ENCODE data around the gene SLC15A4.
"Not testable (repeated sequence)": the region's sequence is repeated elsewhere in the genome, so short reads cannot be mapped to it uniquely, and the experiment has no call there.

DNA sequence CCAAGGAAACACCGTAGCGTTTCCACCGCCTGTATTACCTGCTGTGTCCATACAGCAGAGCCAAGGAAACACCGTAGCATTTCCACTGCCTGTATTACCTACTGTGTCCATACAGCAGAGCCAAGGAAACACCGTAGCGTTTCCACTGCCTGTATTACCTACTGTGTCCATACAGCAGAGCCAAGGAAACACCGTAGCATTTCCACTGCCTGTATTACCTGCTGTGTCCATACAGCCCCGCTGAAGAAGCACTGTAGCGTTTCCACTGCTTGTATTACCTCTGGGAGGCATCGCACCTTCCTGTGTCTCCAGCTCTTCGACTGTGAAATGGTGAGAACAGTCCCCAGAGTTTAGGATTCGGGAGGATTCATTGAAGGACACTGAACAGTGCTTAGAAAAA is 16.1 kb upstream of the SLC15A4 start:
- TF ChIP-seq, protein P1, sequence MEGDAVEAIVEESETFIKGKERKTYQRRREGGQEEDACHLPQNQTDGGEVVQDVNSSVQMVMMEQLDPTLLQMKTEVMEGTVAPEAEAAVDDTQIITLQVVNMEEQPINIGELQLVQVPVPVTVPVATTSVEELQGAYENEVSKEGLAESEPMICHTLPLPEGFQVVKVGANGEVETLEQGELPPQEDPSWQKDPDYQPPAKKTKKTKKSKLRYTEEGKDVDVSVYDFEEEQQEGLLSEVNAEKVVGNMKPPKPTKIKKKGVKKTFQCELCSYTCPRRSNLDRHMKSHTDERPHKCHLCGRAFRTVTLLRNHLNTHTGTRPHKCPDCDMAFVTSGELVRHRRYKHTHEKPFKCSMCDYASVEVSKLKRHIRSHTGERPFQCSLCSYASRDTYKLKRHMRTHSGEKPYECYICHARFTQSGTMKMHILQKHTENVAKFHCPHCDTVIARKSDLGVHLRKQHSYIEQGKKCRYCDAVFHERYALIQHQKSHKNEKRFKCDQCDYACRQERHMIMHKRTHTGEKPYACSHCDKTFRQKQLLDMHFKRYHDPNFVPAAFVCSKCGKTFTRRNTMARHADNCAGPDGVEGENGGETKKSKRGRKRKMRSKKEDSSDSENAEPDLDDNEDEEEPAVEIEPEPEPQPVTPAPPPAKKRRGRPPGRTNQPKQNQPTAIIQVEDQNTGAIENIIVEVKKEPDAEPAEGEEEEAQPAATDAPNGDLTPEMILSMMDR (IDR thresholded peaks at IDR 0.05): not testable (repeated sequence)
- not testable (repeated sequence) for TF ChIP-seq POLR2A (IDR thresholded peaks at IDR 0.05)
